Astrocyte (in vitro differentiated cells and primary cell): Measurements from ENCODE around the gene PALM2AKAP2. TPM values are rescaled to one million over a fixed set of nuclear protein-coding genes. Genes with fewer than 3 reads are reported as not detected.

Source experiments
- DNase-seq: peaks from one replicate; pipeline ENCODE4 v3.0.0-alpha.2; 2010; ENCODE audit warnings: low read depth
- FAIRE-seq: peaks from 2 replicates; lab custom pipeline; 2011; peaks lifted over from hg19 to GRCh38; lab: Jason Lieb, UNC
- H2AFZ ChIP-seq: 2 replicates; pipeline ENCODE4 v1.6.0; 2012; ENCODE audit warnings: low read depth, low read length, inconsistent platforms
- H3K27ac ChIP-seq: 2 replicates; pipeline ENCODE4 v1.5.1; 2011; ENCODE audit warnings: low read depth, low read length, inconsistent platforms
- H3K27me3 ChIP-seq: 2 replicates; pipeline ENCODE4 v1.6.0; 2011; ENCODE audit warnings: low read length, inconsistent platforms; ENCODE audit not compliant: insufficient read depth
- H3K36me3 ChIP-seq: 2 replicates; pipeline ENCODE4 v1.5.1; 2011; ENCODE audit warnings: low read length, inconsistent platforms; ENCODE audit not compliant: insufficient read depth
- H3K4me1 ChIP-seq: 2 replicates; pipeline ENCODE4 v1.5.1; 2011; ENCODE audit warnings: low read length, inconsistent platforms; ENCODE audit not compliant: insufficient read depth
- H3K4me2 ChIP-seq: 2 replicates; pipeline ENCODE4 v1.6.0; 2012; ENCODE audit warnings: low read length, inconsistent platforms
- H3K4me3 ChIP-seq: 2 replicates; pipeline ENCODE4 v1.5.1; 2011; ENCODE audit warnings: low read depth, mild to moderate bottlenecking, low read length, inconsistent platforms; ENCODE audit not compliant: insufficient read depth
- H3K79me2 ChIP-seq: 2 replicates; pipeline ENCODE4 v1.6.0; 2012; ENCODE audit warnings: mild to moderate bottlenecking, low read length, inconsistent platforms; ENCODE audit not compliant: insufficient read depth
- H3K9ac ChIP-seq: 2 replicates; pipeline ENCODE4 v1.6.0; 2012; ENCODE audit warnings: mild to moderate bottlenecking, low read length, inconsistent platforms
- H3K9me3 ChIP-seq: 2 replicates; pipeline ENCODE4 v1.5.1; 2012; ENCODE audit warnings: low read depth, mild to moderate bottlenecking, low read length, inconsistent platforms; ENCODE audit not compliant: insufficient read depth
- H4K20me1 ChIP-seq: 2 replicates; pipeline ENCODE4 v1.6.0; 2012; ENCODE audit warnings: low read length, inconsistent platforms; ENCODE audit not compliant: insufficient read depth
- H3K27ac Mint-ChIP-seq: one replicate; pipeline ENCODE4 v1.8.0; 2021; ENCODE audit warnings: mild to moderate bottlenecking, mixed read lengths; ENCODE audit not compliant: unreplicated experiment
- H3K27me3 Mint-ChIP-seq: one replicate; pipeline ENCODE4 v1.8.0; 2021; ENCODE audit warnings: low read depth, mixed read lengths; ENCODE audit not compliant: unreplicated experiment
- H3K36me3 Mint-ChIP-seq: one replicate; pipeline ENCODE4 v1.8.0; 2021; ENCODE audit warnings: low read depth, mixed read lengths; ENCODE audit not compliant: unreplicated experiment
- H3K4me1 Mint-ChIP-seq: one replicate; pipeline ENCODE4 v1.8.0; 2021; ENCODE audit warnings: low read depth, mixed read lengths; ENCODE audit not compliant: unreplicated experiment
- H3K4me3 Mint-ChIP-seq: one replicate; pipeline ENCODE4 v1.8.0; 2021; ENCODE audit warnings: mild to moderate bottlenecking, moderate library complexity, mixed read lengths; ENCODE audit not compliant: unreplicated experiment
- H3K9me3 Mint-ChIP-seq: one replicate; pipeline ENCODE4 v1.8.0; 2021; ENCODE audit warnings: mild to moderate bottlenecking, mixed read lengths; ENCODE audit not compliant: unreplicated experiment
- EZH2 ChIP-seq: IDR thresholded peaks from 2 replicates; pipeline ENCODE4 v1.6.1; 2012; ENCODE audit warnings: mild to moderate bottlenecking, low read length, inconsistent platforms; ENCODE audit not compliant: insufficient read depth
- total RNA-seq: library from RNA; stranded (reverse); gene quantifications from 2 replicates; pipeline ENCODE4 v1.2.1, GENCODE V29; 2021
- TF ChIP-seq, protein P1 (sequence below): IDR thresholded peaks from 2 replicates; pipeline ENCODE4 v1.5.1; 2011; ENCODE audit warnings: low read depth, mild to moderate bottlenecking, inconsistent platforms, low read length, moderate library complexity; ENCODE audit not compliant: insufficient read depth

The PALM2AKAP2 gene
- total RNA-seq, 1 donor from 2014 or later, result 58.1 TPM

DNA sequence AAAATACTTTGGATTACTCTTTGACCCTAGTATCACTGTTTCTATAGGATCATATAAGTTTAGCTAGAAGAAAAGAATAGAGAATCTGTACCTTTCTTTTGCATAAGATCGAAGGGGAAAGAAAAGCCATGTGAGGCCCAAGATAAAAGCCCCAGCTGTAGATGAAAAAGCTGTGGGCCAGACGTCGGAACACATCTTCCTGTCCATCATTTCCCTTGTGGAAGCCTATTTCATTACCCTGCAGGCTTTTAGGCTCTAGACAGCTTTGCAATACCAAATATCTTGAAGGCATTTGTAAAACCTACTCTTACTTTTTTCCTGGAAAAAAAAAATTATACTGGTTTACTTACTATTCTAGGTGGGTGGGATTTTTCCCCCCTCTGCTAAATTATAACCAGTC, 10.0 kb downstream of the PALM2AKAP2 start:
- H3K79me2 ChIP-seq, result peaks cover 91% of the 10 kb centered on the region
- FAIRE-seq (no peak), DNase-seq (no peak)
- no peak overlapping the region for H3K27ac ChIP-seq
- peaks cover 2% of the 10 kb centered on the region for H3K36me3 Mint-ChIP-seq
- no peak overlapping the region for H3K4me3 Mint-ChIP-seq
- no peak overlapping the region for H3K9ac ChIP-seq
- no peak overlapping the region for H3K4me2 ChIP-seq
- no peak overlapping the region for H3K4me3 ChIP-seq
- H3K36me3 ChIP-seq, result no peaks in the 10 kb centered on the region
- no peak for TF ChIP-seq EZH2
- TF ChIP-seq, protein P1, sequence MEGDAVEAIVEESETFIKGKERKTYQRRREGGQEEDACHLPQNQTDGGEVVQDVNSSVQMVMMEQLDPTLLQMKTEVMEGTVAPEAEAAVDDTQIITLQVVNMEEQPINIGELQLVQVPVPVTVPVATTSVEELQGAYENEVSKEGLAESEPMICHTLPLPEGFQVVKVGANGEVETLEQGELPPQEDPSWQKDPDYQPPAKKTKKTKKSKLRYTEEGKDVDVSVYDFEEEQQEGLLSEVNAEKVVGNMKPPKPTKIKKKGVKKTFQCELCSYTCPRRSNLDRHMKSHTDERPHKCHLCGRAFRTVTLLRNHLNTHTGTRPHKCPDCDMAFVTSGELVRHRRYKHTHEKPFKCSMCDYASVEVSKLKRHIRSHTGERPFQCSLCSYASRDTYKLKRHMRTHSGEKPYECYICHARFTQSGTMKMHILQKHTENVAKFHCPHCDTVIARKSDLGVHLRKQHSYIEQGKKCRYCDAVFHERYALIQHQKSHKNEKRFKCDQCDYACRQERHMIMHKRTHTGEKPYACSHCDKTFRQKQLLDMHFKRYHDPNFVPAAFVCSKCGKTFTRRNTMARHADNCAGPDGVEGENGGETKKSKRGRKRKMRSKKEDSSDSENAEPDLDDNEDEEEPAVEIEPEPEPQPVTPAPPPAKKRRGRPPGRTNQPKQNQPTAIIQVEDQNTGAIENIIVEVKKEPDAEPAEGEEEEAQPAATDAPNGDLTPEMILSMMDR, result no peak
- no peaks in the 10 kb centered on the region for H3K9me3 Mint-ChIP-seq
- no peaks in the 10 kb centered on the region for H3K27me3 ChIP-seq
- H2AFZ ChIP-seq, result no peak overlapping the region
- H3K4me1 Mint-ChIP-seq, result peaks cover 55% of the 10 kb centered on the region
- H3K9me3 ChIP-seq, result no peaks in the 10 kb centered on the region
- H4K20me1 ChIP-seq, result peaks cover 35% of the 10 kb centered on the region
- H3K27me3 Mint-ChIP-seq, result no peaks in the 10 kb centered on the region
- H3K27ac Mint-ChIP-seq, result peak overlapping the region; percentile 77
- peaks cover 26% of the 10 kb centered on the region for H3K4me1 ChIP-seq

DNA sequence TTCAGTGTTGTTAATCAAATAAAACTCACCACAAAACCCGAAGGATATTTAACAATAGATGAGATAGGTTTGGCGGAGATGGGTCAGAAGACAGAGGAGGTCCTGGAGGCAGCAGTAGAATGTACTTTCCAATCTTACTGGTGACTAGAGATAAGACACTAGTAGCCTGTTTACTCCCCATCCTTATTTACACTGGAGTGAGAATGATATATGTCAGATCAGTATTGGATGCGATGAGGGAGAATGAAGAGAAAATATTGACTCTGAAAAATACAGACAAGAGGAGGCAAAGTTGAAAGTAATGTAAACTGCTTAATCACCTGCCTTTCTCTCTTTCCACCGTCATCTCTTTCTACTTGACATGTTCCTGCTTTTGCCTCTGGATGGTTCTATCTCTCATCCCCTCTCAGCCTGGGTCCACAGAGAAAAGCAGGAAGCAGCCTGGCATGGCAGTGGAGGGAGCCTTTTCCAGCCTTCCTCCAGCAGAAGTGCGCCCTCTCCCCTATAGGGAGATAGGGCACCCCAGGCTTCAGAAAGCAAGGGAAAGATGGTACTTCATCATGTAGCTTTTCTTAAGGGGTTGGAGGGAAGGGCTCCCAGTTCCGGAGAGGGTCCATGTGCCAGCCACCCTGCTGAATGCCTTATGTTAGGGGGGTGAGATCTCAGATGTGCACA, 11.1 kb downstream of the PALM2AKAP2 start:
- H3K79me2 ChIP-seq, result peaks cover 91% of the 10 kb centered on the region
- H3K27ac Mint-ChIP-seq, result no peak overlapping the region

DNA sequence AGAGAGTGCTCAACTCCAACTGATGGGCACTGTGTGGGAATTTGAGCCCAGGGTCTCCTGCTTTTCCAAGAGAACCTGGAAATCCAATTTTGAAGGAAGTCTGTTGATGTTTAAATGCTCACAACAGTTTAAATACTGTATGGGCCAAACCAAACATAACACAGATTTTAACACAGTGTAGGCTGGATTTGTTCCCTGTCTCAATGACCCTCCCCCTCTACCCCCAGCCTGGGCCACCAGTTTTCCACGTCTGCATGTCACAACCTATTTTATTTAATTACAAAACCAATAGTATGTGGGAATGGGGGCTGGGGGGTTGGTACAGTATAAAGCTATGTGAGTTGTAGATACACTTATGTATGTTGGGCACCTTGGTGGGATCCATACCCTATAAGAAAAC, 11.7 kb downstream of the PALM2AKAP2 start:
- TF ChIP-seq, protein P1, result no peak
- no peak for TF ChIP-seq EZH2
- Histone ChIP-seq H3K27me3 (no peaks in the 10 kb centered on the region), H3K79me2 (peaks cover 91% of the 10 kb centered on the region), H4K20me1 (peaks cover 23% of the 10 kb centered on the region), H3K36me3 (no peaks in the 10 kb centered on the region), H2AFZ (no peak overlapping the region), H3K4me2 (no peak overlapping the region), H3K4me1 (peaks cover 26% of the 10 kb centered on the region), H3K27ac (no peak overlapping the region), H3K4me3 (no peak overlapping the region), H3K9me3 (no peaks in the 10 kb centered on the region), H3K9ac (no peak overlapping the region)
- no peaks in the 10 kb centered on the region for H3K36me3 Mint-ChIP-seq
- peaks cover 58% of the 10 kb centered on the region for H3K4me1 Mint-ChIP-seq
- H3K27ac Mint-ChIP-seq, result no peak overlapping the region
- H3K27me3 Mint-ChIP-seq, result no peaks in the 10 kb centered on the region
- no peak overlapping the region for H3K4me3 Mint-ChIP-seq
- no peaks in the 10 kb centered on the region for H3K9me3 Mint-ChIP-seq
- no peak for DNase-seq
- FAIRE-seq, result no peak

More for the DNA sequence above, 11.1 kb downstream of the PALM2AKAP2 start:
- H3K27me3 Mint-ChIP-seq, result no peaks in the 10 kb centered on the region
- no peak overlapping the region for H2AFZ ChIP-seq
- H3K9ac ChIP-seq, result no peak overlapping the region
- DNase-seq, result no peak
- H3K4me2 ChIP-seq, result no peak overlapping the region
- no peaks in the 10 kb centered on the region for H3K9me3 Mint-ChIP-seq
- TF ChIP-seq, protein P1, result no peak
- no peak for TF ChIP-seq EZH2
- no peak overlapping the region for H3K27ac ChIP-seq
- H3K4me1 ChIP-seq, result peaks cover 26% of the 10 kb centered on the region
- no peaks in the 10 kb centered on the region for H3K9me3 ChIP-seq
- H3K27me3 ChIP-seq, result no peaks in the 10 kb centered on the region
- H3K4me1 Mint-ChIP-seq, result peaks cover 55% of the 10 kb centered on the region
- no peaks in the 10 kb centered on the region for H3K36me3 ChIP-seq
- H4K20me1 ChIP-seq, result peaks cover 29% of the 10 kb centered on the region
- no peak overlapping the region for H3K4me3 ChIP-seq
- H3K4me3 Mint-ChIP-seq, result no peak overlapping the region
- peak; percentile 37 for FAIRE-seq
- H3K36me3 Mint-ChIP-seq, result no peaks in the 10 kb centered on the region
